ENCODE results near the gene CSK.

DNA sequence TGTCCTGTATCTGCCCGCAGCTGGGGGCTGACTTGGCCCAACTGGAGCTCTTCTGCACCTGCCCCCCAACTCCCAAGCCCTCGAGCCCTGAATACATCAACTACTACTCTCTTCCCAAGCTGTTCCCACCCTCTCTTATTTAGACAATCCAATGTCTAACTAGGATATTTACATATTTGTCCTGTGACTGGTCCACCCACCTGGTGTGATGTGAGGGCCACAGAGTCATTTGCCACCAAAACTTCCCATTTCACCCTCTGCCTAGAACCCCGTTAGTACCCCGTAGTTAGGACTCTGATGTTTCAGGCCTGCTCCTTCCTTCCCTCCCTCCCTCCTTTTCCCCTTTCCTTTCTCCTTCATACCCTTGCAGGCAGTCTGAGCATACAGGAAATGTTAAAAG is 50.9 kb downstream of the CSK start:
- no peak for TF ChIP-seq EZH2 (IDR thresholded peaks at IDR 0.05; ENCODE audit: insufficient read depth, poor library complexity, severe bottlenecking)
- TF ChIP-seq EZH2phosphoT487 (IDR thresholded peaks at IDR 0.05; ENCODE audit: insufficient read depth, low read depth), result no peak

All from GM23248 (cell line).